ENCODE results near the gene INPP5E. TPM values are rescaled to one million over a fixed set of nuclear protein-coding genes. Genes with fewer than 3 reads are reported as not detected.

INPP5E gene
- total RNA-seq, 2 experiments from 2014 or later = 20.2 to 21.3 TPM

- POLR2A ChIA-PET = no interaction called here
- no peak for TF ChIP-seq EZH2phosphoT487 (IDR thresholded peaks at IDR 0.05; ENCODE audit: borderline replicate concordance, low read depth, low read length)
- TF ChIP-seq, protein P1, sequence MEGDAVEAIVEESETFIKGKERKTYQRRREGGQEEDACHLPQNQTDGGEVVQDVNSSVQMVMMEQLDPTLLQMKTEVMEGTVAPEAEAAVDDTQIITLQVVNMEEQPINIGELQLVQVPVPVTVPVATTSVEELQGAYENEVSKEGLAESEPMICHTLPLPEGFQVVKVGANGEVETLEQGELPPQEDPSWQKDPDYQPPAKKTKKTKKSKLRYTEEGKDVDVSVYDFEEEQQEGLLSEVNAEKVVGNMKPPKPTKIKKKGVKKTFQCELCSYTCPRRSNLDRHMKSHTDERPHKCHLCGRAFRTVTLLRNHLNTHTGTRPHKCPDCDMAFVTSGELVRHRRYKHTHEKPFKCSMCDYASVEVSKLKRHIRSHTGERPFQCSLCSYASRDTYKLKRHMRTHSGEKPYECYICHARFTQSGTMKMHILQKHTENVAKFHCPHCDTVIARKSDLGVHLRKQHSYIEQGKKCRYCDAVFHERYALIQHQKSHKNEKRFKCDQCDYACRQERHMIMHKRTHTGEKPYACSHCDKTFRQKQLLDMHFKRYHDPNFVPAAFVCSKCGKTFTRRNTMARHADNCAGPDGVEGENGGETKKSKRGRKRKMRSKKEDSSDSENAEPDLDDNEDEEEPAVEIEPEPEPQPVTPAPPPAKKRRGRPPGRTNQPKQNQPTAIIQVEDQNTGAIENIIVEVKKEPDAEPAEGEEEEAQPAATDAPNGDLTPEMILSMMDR (conservative IDR thresholded peaks at IDR 0.05; ENCODE audit: low read length) = no peak
- Histone ChIP-seq H4K20me1 (ENCODE audit: insufficient read depth, low read length) (no peaks in the 10 kb centered on the region; the same call in 1 of the 2 replicates), H3K36me3 (ENCODE audit: insufficient read depth, low read length) (peaks cover 95% of the 10 kb centered on the region), H3K9me2 (ENCODE audit: insufficient read depth, low read length) (no peaks in the 10 kb centered on the region), H3K27ac (ENCODE audit: low read depth, low read length, poor library complexity, severe bottlenecking) (no peak overlapping the region), H3K79me2 (ENCODE audit: insufficient read depth, low read depth, low read length) (no peaks in the 10 kb centered on the region), H3K4me1 (ENCODE audit: insufficient read depth, low read length, poor library complexity, severe bottlenecking) (no peaks in the 10 kb centered on the region), H3K9me3 (ENCODE audit: low read length) (no peaks in the 10 kb centered on the region), H2AFZ (ENCODE audit: low read length) (no peak overlapping the region), H3K4me3 (ENCODE audit: low read depth, low read length, poor library complexity, severe bottlenecking) (no peak overlapping the region), H3K4me2 (ENCODE audit: low read length) (no peak overlapping the region)
- BruUV-seq (replicated peaks) = no TSS peak
- CTCF ChIA-PET (ENCODE audit: unreplicated experiment) = no interaction called here
- DNase-seq (ENCODE audit: low spot score) = no peak
- intact Hi-C loops (cut with micrococcal nuclease; ENCODE audit: unreplicated experiment) = no loop called here
Measured at GRCh38 chr9:136385015-136385414, 54.6 kb downstream of the INPP5E start.

DNA sequence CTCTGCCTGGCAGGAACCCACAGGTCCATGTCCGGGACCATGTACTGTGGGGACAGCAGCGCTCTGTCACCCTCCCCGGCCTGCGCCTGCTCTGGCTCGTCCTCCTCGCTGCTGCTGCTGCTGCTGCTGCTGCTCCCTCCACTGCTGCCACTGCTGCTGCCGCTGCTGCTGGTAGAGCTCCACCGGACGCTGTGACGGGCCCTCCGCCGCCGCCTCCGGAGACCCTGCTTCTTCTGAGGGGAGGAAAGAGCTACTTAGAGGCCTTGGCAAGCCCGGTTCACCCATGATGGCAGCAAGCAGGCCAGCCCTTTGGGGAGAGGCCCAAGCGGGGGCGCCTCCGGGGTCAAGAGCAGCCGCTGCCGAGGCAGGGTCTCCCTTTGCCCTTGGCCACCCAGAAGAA, 56.2 kb downstream of the INPP5E start:
- Histone ChIP-seq H3K4me3 (ENCODE audit: low read depth, low read length, poor library complexity, severe bottlenecking) (no peak overlapping the region), H3K4me1 (ENCODE audit: insufficient read depth, low read length, poor library complexity, severe bottlenecking) (no peaks in the 10 kb centered on the region), H2AFZ (ENCODE audit: low read length) (no peak overlapping the region), H3K79me2 (ENCODE audit: insufficient read depth, low read depth, low read length) (no peaks in the 10 kb centered on the region), H4K20me1 (ENCODE audit: insufficient read depth, low read length) (no peaks in the 10 kb centered on the region; the same call in 1 of the 2 replicates), H3K9me3 (ENCODE audit: low read length) (no peaks in the 10 kb centered on the region), H3K27ac (ENCODE audit: low read depth, low read length, poor library complexity, severe bottlenecking) (no peak overlapping the region), H3K4me2 (ENCODE audit: low read length) (no peak overlapping the region), H3K36me3 (ENCODE audit: insufficient read depth, low read length) (peaks cover 95% of the 10 kb centered on the region), H3K9me2 (ENCODE audit: insufficient read depth, low read length) (no peaks in the 10 kb centered on the region)
- intact Hi-C loops (cut with micrococcal nuclease; ENCODE audit: unreplicated experiment) = no loop called here
- ChIA-PET CTCF (ENCODE audit: unreplicated experiment) (no interaction called here), POLR2A (no interaction called here)
- DNase-seq (ENCODE audit: low spot score) = no peak
- TF ChIP-seq EZH2phosphoT487 (IDR thresholded peaks at IDR 0.05; ENCODE audit: borderline replicate concordance, low read depth, low read length) = no peak
- TF ChIP-seq, protein P1 (conservative IDR thresholded peaks at IDR 0.05; ENCODE audit: low read length) = no peak
- no TSS peak for BruUV-seq (replicated peaks)

GRCh38 chr9:136381966-136382513, 57.6 kb downstream of the INPP5E start:
- no peak for TF ChIP-seq EZH2phosphoT487 (IDR thresholded peaks at IDR 0.05; ENCODE audit: borderline replicate concordance, low read depth, low read length)
- TF ChIP-seq, protein P1 (conservative IDR thresholded peaks at IDR 0.05; ENCODE audit: low read length) = no peak
- Histone ChIP-seq H3K36me3 (ENCODE audit: insufficient read depth, low read length) (peaks cover 94% of the 10 kb centered on the region), H3K9me2 (ENCODE audit: insufficient read depth, low read length) (no peaks in the 10 kb centered on the region), H3K4me1 (ENCODE audit: insufficient read depth, low read length, poor library complexity, severe bottlenecking) (no peaks in the 10 kb centered on the region), H2AFZ (ENCODE audit: low read length) (no peak overlapping the region), H3K4me3 (ENCODE audit: low read depth, low read length, poor library complexity, severe bottlenecking) (no peak overlapping the region), H3K79me2 (ENCODE audit: insufficient read depth, low read depth, low read length) (no peaks in the 10 kb centered on the region), H4K20me1 (ENCODE audit: insufficient read depth, low read length) (no peaks in the 10 kb centered on the region; the same call in 1 of the 2 replicates), H3K27ac (ENCODE audit: low read depth, low read length, poor library complexity, severe bottlenecking) (no peak overlapping the region), H3K9me3 (ENCODE audit: low read length) (no peaks in the 10 kb centered on the region), H3K4me2 (ENCODE audit: low read length) (no peak overlapping the region)
- intact Hi-C loops (cut with micrococcal nuclease; ENCODE audit: unreplicated experiment) = no loop called here
- ChIA-PET POLR2A (interaction anchor here (0.6 kb wide), 1 partner anchor 9 kb away, joined by 3 read pairs; no protein-coding TSS in a partner anchor), CTCF (ENCODE audit: unreplicated experiment) (no interaction called here)
- no TSS peak for BruUV-seq (replicated peaks)
- DNase-seq (ENCODE audit: low spot score) = no peak

All from OCI-LY7 (cell line).